Dermis lymphatic vessel endothelial cell (primary cell): ENCODE results near the gene PHOSPHO2. TPM values are rescaled to one million over a fixed set of nuclear protein-coding genes. Genes with fewer than 3 reads are reported as not detected.

Experiments
- total RNA-seq: library from RNA; depleted of rRNA; stranded (reverse); fragments of >200 nt; gene quantifications from 2 replicates; pipeline ENCODE4 v1.2.1, GENCODE V29; 2014

The PHOSPHO2 gene
- total RNA-seq = 2.7 and 3.3 TPM in 2 replicates

GRCh38 chr2:169694113-169694893 lies at the start of gene PHOSPHO2, which contains the start of gene CFAP210:
PHOSPHO2 (plus strand) TSS chr2:169694469; CDS start chr2:169700972, 6,503 bp downstream.
CFAP210 (minus strand) TSS chr2:169694405; CDS start chr2:169694327, 78 bp downstream.

Other genes starting within 250 kb of the PHOSPHO2 start
- gene BBS5, start 215.0 kb upstream of the PHOSPHO2 start, total RNA-seq = 1.5 and 2.6 TPM in 2 replicates
- gene KLHL41, start 184.8 kb upstream of the PHOSPHO2 start, total RNA-seq = under 0.01 and 0.17 TPM in 2 replicates
- gene FASTKD1, start 120.6 kb upstream of the PHOSPHO2 start, total RNA-seq = 11.1 and 17.4 TPM in 2 replicates
- gene PPIG, start 110.1 kb upstream of the PHOSPHO2 start, total RNA-seq = 18.4 and 26.9 TPM in 2 replicates
- not detected in 2 replicates for gene CFAP210, start 64 bp upstream of the PHOSPHO2 start, total RNA-seq
- 21.6 and 38.8 TPM in 2 replicates for gene KLHL23, start 39.4 kb downstream of the PHOSPHO2 start, total RNA-seq
- gene SSB, start 104.4 kb downstream of the PHOSPHO2 start, total RNA-seq = 71.4 and 105 TPM in 2 replicates
- gene METTL5, start 130.4 kb downstream of the PHOSPHO2 start, total RNA-seq = 27.2 and 31.2 TPM in 2 replicates
- 45.6 and 64.2 TPM in 2 replicates for gene UBR3, start 133.0 kb downstream of the PHOSPHO2 start, total RNA-seq